Measurements from ENCODE around the gene TRIM56.
"Not testable (repeated sequence)": the region's sequence is repeated elsewhere in the genome, so short reads cannot be mapped to it uniquely, and the experiment has no call there.

The TRIM56 gene

GRCh38 chr7:101128040-101128834 lies 43.0 kb downstream of the TRIM56 start:
- H3K27me3 Mint-ChIP-seq: peaks cover 35% of the 10 kb centered on the region

GRCh38 chr7:101129603-101130117 lies 44.4 kb downstream of the TRIM56 start:
- Mint-ChIP-seq H3K27me3 (peaks cover 36% of the 10 kb centered on the region), H3K36me3 (ENCODE audit: low read depth) (no peaks in the 10 kb centered on the region), H3K4me1 (ENCODE audit: low read depth) (peaks cover 42% of the 10 kb centered on the region), H3K9me3 (no peaks in the 10 kb centered on the region), H3K4me3 (no peak overlapping the region), H3K27ac (no peak overlapping the region)

More at GRCh38 chr7:101128040-101128834, 43.0 kb downstream of the TRIM56 start:
- no peak overlapping the region for H3K4me3 Mint-ChIP-seq
- H3K27ac Mint-ChIP-seq: no peak overlapping the region
- no peaks in the 10 kb centered on the region for H3K36me3 Mint-ChIP-seq (ENCODE audit: low read depth)
- peaks cover 31% of the 10 kb centered on the region for H3K4me1 Mint-ChIP-seq (ENCODE audit: low read depth)
- H3K9me3 Mint-ChIP-seq: no peaks in the 10 kb centered on the region

- H3K27ac Mint-ChIP-seq; H3K9me3 Mint-ChIP-seq; H3K4me3 Mint-ChIP-seq; H3K36me3 Mint-ChIP-seq (ENCODE audit: low read depth): not testable (repeated sequence)
- peaks cover 26% of the 10 kb centered on the region for H3K27me3 Mint-ChIP-seq
- peaks cover 34% of the 10 kb centered on the region for H3K4me1 Mint-ChIP-seq (ENCODE audit: low read depth)
Observed at GRCh38 chr7:101132626-101133600, 47.6 kb downstream of the TRIM56 start.

GRCh38 chr7:101133621-101134398 lies 48.5 kb downstream of the TRIM56 start:
- H3K9me3 Mint-ChIP-seq: no peaks in the 10 kb centered on the region
- H3K27me3 Mint-ChIP-seq: peaks cover 21% of the 10 kb centered on the region
- H3K4me3 Mint-ChIP-seq: no peak overlapping the region
- peaks cover 43% of the 10 kb centered on the region for H3K4me1 Mint-ChIP-seq (ENCODE audit: low read depth)
- H3K36me3 Mint-ChIP-seq (ENCODE audit: low read depth): no peaks in the 10 kb centered on the region
- H3K27ac Mint-ChIP-seq: no peak overlapping the region

- peaks cover 50% of the 10 kb centered on the region for H3K4me1 Mint-ChIP-seq (ENCODE audit: low read depth)
- H3K27ac Mint-ChIP-seq: no peak overlapping the region
- no peaks in the 10 kb centered on the region for H3K9me3 Mint-ChIP-seq
- peaks cover 21% of the 10 kb centered on the region for H3K27me3 Mint-ChIP-seq
- H3K36me3 Mint-ChIP-seq (ENCODE audit: low read depth): no peaks in the 10 kb centered on the region
- H3K4me3 Mint-ChIP-seq: no peak overlapping the region
Observed at GRCh38 chr7:101134399-101134980, 49.2 kb downstream of the TRIM56 start.

GRCh38 chr7:101137651-101138212 lies 52.5 kb downstream of the TRIM56 start:
- H3K27me3 Mint-ChIP-seq: peaks cover 14% of the 10 kb centered on the region
- H3K36me3 Mint-ChIP-seq (ENCODE audit: low read depth): no peaks in the 10 kb centered on the region
- peaks cover 72% of the 10 kb centered on the region for H3K4me1 Mint-ChIP-seq (ENCODE audit: low read depth)
- H3K27ac Mint-ChIP-seq: peak overlapping the region; percentile 81
- H3K9me3 Mint-ChIP-seq: no peaks in the 10 kb centered on the region
- H3K4me3 Mint-ChIP-seq: peak overlapping the region; percentile 25

- Mint-ChIP-seq H3K36me3 (ENCODE audit: low read depth) (no peaks in the 10 kb centered on the region), H3K27ac (peak overlapping the region; percentile 81), H3K4me1 (ENCODE audit: low read depth) (peaks cover 70% of the 10 kb centered on the region), H3K9me3 (no peaks in the 10 kb centered on the region), H3K27me3 (peaks cover 11% of the 10 kb centered on the region), H3K4me3 (peak overlapping the region; percentile 53)
Observed at GRCh38 chr7:101138213-101138870, 53.1 kb downstream of the TRIM56 start.

- peaks cover 52% of the 10 kb centered on the region for H3K4me1 Mint-ChIP-seq (ENCODE audit: low read depth)
- no peaks in the 10 kb centered on the region for H3K9me3 Mint-ChIP-seq
Observed at GRCh38 chr7:101140339-101140699, 55.0 kb downstream of the TRIM56 start.

GRCh38 chr7:101140746-101141382 lies 55.6 kb downstream of the TRIM56 start:
- Mint-ChIP-seq H3K27me3 (peaks cover 16% of the 10 kb centered on the region), H3K4me3 (no peak overlapping the region), H3K9me3 (no peaks in the 10 kb centered on the region), H3K27ac (no peak overlapping the region), H3K4me1 (ENCODE audit: low read depth) (peaks cover 51% of the 10 kb centered on the region), H3K36me3 (ENCODE audit: low read depth) (no peaks in the 10 kb centered on the region)

More at GRCh38 chr7:101140339-101140699, 55.0 kb downstream of the TRIM56 start:
- H3K27me3 Mint-ChIP-seq: peaks cover 17% of the 10 kb centered on the region
- no peak overlapping the region for H3K27ac Mint-ChIP-seq
- no peak overlapping the region for H3K4me3 Mint-ChIP-seq
- no peaks in the 10 kb centered on the region for H3K36me3 Mint-ChIP-seq (ENCODE audit: low read depth)
